ENCODE results near the gene IMPG2. TPM values are rescaled to one million over a fixed set of nuclear protein-coding genes. Genes with fewer than 3 reads are reported as not detected.

Gene IMPG2
- total and polyA plus RNA-seq, 7 donors, result 0.05 to 0.64 (median 0.17) TPM

DNA sequence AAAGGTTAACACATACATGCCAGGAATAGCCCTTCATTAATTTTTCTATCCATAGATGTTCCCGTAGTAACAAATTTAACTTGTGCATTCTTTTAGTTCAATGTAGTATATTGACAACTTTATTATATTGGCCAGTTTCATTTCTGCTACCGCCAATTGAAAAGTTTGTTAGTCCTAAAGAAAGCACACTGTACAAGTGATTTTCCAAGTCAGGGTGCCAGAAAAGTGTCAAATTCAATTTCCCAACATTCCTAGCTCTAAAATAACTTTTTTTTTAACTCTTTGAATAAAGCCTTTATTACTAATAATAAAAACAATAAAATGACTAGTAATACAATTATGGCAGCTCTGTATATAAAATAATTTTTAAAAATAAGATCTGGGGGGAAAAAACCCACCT lies 68.9 kb downstream of the IMPG2 start:
- ATAC-seq, result no peak
- WGBS, 3 donors, result 79 to 87% (median 84%) methylated on average over 2 of the region's 2 CpGs
- Histone ChIP-seq H3K9me3 (no peaks in the 10 kb centered on the region), H3K27me3 (ENCODE audit: insufficient read depth in 3 of 3, low read length in 2 of 3) (no peaks in the 10 kb centered on the region), H3K4me3 (no peak overlapping the region), H3K4me1 (no peaks in the 10 kb centered on the region), H3K36me3 (ENCODE audit: insufficient read depth in 1 of 2, low read depth in 1 of 2) (no peaks in the 10 kb centered on the region), H3K27ac (no peak overlapping the region)
- intact Hi-C loops (cut with DNase I), result no loop called here
- DNase-seq, result no peak
- no peak for TF ChIP-seq CTCF (IDR thresholded peaks at IDR 0.05)

DNA sequence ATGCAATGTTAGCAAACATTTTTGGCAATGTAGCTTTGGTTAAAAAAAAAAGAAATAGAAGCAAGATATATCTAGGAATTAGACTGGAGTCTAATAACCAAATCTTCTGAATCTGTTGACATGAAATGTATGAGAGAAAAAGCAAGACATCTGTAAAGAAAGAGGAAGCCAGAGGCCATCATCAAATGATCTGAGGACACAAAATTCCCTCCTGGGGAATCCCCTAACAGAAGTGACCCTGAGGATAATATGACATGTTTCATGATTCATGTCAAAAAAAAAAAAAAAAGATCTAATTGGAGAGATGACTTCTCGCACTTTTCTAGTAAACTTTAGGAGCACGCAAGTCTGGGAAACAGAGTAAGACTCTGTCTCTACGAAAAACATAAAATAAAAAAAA lies 70.9 kb downstream of the IMPG2 start:
- H3K4me3 ChIP-seq, result no peak overlapping the region
- 83 to 90% (median 83%) methylated on average over 3 of the region's 3 CpGs for WGBS, 3 donors
- DNase-seq, result no peak
- intact Hi-C loops (cut with DNase I), result no loop called here
- no peaks in the 10 kb centered on the region for H3K36me3 ChIP-seq (ENCODE audit: insufficient read depth in 1 of 2, low read depth in 1 of 2)
- no peaks in the 10 kb centered on the region for H3K27me3 ChIP-seq (ENCODE audit: insufficient read depth in 3 of 3, low read length in 2 of 3)
- TF ChIP-seq CTCF (IDR thresholded peaks at IDR 0.05), result no peak
- no peaks in the 10 kb centered on the region for H3K9me3 ChIP-seq
- no peak for ATAC-seq
- no peaks in the 10 kb centered on the region for H3K4me1 ChIP-seq
- H3K27ac ChIP-seq, result no peak overlapping the region

- TF ChIP-seq CTCF (IDR thresholded peaks at IDR 0.05), result no peak
- H3K4me3 ChIP-seq, result no peak overlapping the region
- ATAC-seq, result no peak
- no peaks in the 10 kb centered on the region for H3K36me3 ChIP-seq (ENCODE audit: insufficient read depth in 1 of 2, low read depth in 1 of 2)
- DNase-seq, result no peak
- no peaks in the 10 kb centered on the region for H3K27me3 ChIP-seq (ENCODE audit: insufficient read depth in 3 of 3, low read length in 2 of 3)
- H3K27ac ChIP-seq, result no peak overlapping the region
- H3K9me3 ChIP-seq, result no peaks in the 10 kb centered on the region
- intact Hi-C loops (cut with DNase I), result no loop called here
- no peaks in the 10 kb centered on the region for H3K4me1 ChIP-seq
- WGBS, 3 donors, result 47 to 58% (median 55%) methylated on average over 2 of the region's 2 CpGs
These were observed 71.6 kb downstream of the IMPG2 start for GRCh38 chr3:101248736-101249135.

DNA sequence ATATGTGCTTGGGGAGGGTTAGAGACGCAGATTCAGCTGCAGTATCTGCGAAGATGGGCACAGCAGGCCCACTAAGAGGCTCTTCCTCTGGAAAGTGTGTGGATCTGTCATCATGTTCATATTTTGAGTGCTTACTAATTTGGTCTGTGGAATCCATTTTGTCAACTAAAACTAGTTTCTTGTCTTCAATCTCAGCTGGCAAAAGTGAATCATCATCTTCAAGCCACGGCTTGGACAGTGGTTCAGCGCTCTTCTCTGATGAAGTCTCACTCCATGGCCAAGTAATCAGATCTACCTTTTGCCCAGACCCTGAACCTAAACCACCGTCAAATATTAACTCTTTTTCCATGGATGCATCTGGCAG lies 76.2 kb downstream of the IMPG2 start:
- Histone ChIP-seq H3K4me1 (no peaks in the 10 kb centered on the region), H3K27ac (no peak overlapping the region), H3K9me3 (no peaks in the 10 kb centered on the region), H3K4me3 (no peak overlapping the region), H3K36me3 (ENCODE audit: insufficient read depth in 1 of 2, low read depth in 1 of 2) (no peaks in the 10 kb centered on the region), H3K27me3 (ENCODE audit: insufficient read depth in 3 of 3, low read length in 2 of 3) (no peaks in the 10 kb centered on the region)
- WGBS, 3 donors, result 93 to 96% (median 94%) methylated on average over 5 of the region's 5 CpGs
- no peak for TF ChIP-seq CTCF (IDR thresholded peaks at IDR 0.05)
- no peak for ATAC-seq
- DNase-seq, result no peak
- intact Hi-C loops (cut with DNase I), result no loop called here

Data from psoas muscle (tissue), 8 donors.